GM12801 (cell line): Measurements from ENCODE around the gene TDRD3.

Experiments used
- CTCF ChIP-seq: IDR thresholded peaks from one replicate; pipeline ENCODE4 v1.5.1; 2011; ENCODE audit warnings: control low read depth; ENCODE audit not compliant: insufficient read length; ENCODE audit errors: extremely low read depth

TDRD3 gene

GRCh38 chr13:60417734-60418133 lies 20.7 kb downstream of the TDRD3 start:
- TF ChIP-seq CTCF: no peak

DNA sequence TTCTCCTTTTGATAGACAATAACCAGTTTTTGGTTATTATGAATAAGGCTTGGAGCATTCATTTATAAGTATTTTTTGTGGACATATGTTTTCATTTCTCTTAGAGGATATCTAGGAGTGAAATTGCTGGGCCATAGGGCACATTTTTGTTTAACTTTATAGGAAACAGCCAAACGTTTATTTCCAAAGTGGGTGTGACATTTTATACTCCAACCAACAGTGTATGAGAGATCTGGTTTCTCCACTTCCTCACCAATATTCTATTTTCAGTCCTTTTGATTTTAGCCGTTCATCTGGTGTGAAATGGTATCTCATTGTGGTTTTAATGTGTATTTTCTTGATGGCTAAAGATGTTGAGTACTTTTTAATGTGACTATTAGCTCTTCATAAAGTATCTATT lies 21.9 kb downstream of the TDRD3 start:
- TF ChIP-seq CTCF: no peak

DNA sequence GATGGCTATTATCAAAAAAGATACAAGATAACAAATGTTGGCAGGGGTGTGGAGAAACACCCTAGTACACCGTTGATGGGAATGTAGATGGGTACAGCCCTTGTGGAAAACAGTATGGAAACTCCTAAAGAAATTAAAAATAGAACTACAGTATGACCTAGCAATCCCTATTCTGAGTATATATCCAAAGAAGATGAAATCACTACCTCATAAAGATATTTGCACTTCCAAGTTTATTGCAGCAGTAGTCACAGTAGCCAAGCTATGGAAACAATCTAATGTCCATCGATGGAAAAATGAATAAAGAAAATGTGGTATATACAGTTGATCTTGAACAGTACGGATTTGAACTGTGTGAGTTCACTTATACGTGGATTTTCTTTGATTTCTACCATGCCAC lies 28.3 kb downstream of the TDRD3 start:
- no peak for TF ChIP-seq CTCF

DNA sequence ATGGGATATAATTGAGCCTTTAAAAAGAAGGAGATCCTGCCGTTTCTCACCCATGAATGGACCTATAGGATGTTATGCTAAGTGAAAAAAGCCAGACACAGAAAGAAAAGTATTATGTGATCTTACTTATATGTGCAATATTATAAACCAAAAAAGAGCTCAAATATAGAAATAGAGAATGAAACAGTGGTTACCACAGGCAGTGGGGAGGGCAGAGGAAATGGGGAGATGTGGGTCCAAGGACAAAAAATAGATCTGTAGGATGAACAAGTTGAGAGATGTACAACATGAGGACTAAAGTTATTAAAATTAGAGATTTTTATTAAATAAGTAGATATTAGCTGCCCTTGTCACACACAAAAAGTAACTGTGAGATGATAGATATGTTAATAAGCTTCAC lies 29.1 kb downstream of the TDRD3 start:
- no peak for TF ChIP-seq CTCF

DNA sequence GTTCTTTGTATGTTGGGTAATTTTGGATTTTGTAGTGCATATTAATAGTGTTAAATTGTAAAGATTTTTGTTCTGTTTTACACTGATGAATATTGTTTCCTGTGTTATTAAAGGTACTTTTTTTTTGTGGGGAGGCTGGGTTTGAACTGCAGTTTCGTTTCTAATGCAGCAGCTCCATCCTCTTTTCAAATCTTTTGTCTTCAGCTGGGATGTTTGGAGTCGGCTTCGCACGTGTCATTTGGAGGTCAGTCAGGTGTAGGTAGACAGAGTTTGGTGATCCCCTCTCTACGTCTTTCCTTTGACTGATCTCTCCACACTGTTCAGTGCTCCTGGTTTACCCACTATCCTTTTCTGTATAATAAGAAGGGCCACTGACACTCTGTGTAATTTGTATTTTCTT lies 30.3 kb downstream of the TDRD3 start:
- TF ChIP-seq CTCF: no peak

DNA sequence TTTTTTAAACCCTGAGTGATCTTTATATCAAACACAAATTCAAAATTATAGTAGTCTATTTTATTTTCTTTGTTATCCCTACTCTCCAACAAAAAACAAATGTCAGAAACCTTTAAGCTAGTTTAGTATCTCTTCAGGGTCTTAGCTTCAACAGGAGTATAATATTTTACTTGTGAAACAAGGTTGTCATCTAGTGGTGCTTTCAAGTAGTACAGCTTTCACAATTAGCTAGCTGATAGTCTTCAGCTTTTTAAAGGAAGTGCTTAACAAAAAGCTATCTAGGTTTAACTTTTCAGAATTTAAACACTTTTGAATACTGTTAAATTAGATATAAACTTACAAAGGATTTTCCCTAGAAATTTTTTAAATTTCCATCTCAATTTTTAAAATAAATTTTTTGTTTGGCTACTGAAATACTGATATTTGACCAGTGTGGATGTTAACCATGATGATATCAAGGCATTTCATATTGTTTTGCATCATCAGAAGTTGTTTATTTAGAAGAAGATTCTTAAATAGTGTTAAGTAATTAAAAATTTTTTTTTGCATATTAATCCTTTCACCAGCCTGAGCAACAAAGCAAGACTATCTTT lies 34.2 kb downstream of the TDRD3 start:
- TF ChIP-seq CTCF: peak; percentile 88

DNA sequence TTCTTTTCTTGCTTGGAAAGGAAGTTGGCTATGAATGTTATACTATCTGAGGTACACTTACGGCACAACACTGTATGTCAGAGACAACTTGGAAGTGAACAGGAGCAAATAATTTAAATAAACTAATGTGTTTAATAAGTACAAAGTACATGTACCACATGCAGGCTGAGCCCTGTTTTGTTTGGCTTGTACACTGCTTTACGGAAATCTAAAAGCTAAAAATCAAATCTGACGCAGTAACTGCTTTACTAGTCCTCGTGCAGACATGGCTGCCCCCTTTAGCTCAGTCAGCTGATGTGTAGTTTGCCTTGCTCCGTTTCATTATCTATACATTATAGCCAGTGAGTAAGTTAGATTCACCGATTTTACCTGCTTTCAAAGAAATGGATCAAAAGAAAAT lies 36.5 kb downstream of the TDRD3 start:
- no peak for TF ChIP-seq CTCF

- no peak for TF ChIP-seq CTCF
Observed at GRCh38 chr13:60435762-60436374, 38.8 kb downstream of the TDRD3 start.
